Erythroblast (primary cell): Measurements from ENCODE around the gene WNT4.
"Not testable (repeated sequence)": the region's sequence is repeated elsewhere in the genome, so short reads cannot be mapped to it uniquely, and the experiment has no call there.

Experiments used
- GATA1 ChIP-seq: IDR thresholded peaks from 2 replicates; pipeline ENCODE4 v1.6.1; 2011; ENCODE audit warnings: low read depth, mild to moderate bottlenecking, control low read depth, low read length, moderate library complexity
- POLR2A ChIP-seq: IDR thresholded peaks from 2 replicates; pipeline ENCODE4 v1.6.1; 2011; ENCODE audit warnings: mild to moderate bottlenecking, low read length

DNA sequence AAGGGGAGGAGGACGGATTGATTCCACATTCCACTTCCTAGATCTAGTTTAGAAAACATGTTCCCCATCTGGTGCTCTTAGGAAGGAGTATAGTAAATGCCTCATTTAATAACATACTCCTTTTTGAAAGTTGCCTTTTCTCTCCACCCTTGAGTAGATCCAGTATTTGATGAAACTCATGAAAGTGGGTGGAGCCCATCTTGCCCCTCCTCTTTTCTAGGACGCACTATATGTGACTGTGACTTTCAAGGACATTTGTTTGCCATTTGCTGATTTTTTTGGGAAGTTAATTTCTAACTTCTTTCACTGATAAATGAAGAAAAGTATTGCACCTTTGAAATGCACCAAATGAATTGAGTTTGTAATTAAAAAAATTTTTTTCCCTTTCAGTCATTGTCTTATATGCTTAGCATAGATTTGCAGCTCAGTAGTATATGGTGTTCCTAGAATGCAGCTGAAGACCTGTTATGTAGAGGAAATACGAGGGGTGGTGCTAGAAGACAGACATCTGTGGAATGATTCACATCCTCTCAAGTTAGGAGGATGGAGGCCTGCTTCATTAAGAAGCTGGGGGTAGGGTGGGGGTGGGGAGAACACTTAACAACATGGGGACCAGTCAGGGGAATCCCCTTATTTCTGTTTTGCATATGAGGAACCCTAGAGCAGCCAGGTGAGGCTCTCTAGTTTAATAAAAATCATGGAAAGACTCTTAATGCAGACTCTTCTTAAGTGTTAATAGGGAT lies 50.7 kb downstream of the WNT4 start:
- not testable (repeated sequence) for TF ChIP-seq POLR2A, GATA1
